K562 (cell line): ENCODE data around the gene NT5C3B. TPM values are rescaled to one million over a fixed set of nuclear protein-coding genes. Genes with fewer than 3 reads are reported as not detected.

Source experiments
- AFF4 ChIP-seq: sonication (generic); formaldehyde crosslinking; IDR thresholded peaks from 2 replicates; pipeline ENCODE4 v1.8.0; 2023; ENCODE audit warnings: mild to moderate bottlenecking, missing genetic modification reagents
- ARID1B ChIP-seq: fragments of 450-650 bp; IDR thresholded peaks from 2 replicates; pipeline ENCODE4 v1.6.1; 2016; ENCODE audit warnings: antibody characterized with exemption, mild to moderate bottlenecking, inconsistent platforms
- HEY1 ChIP-seq: fragments of 250-450 bp; sonication (Bioruptor Pico); IDR thresholded peaks from 2 replicates; pipeline ENCODE4 v1.5.0; 2020; ENCODE audit warnings: mild to moderate bottlenecking, moderate library complexity, borderline replicate concordance
- KLF13 ChIP-seq: fragments of 450-650 bp; IDR thresholded peaks from 2 replicates; pipeline ENCODE4 v1.6.1; 2016; ENCODE audit warnings: missing genetic modification characterization, low read depth, mild to moderate bottlenecking, missing compliant biosample characterization, moderate library complexity, borderline replicate concordance
- MAFG ChIP-seq: fragments of 450-650 bp; conservative IDR thresholded peaks from 2 replicates; pipeline ENCODE4 v1.6.1; 2016; ENCODE audit warnings: missing genetic modification characterization, missing compliant biosample characterization
- MEF2D ChIP-seq: conservative IDR thresholded peaks from 2 replicates; pipeline ENCODE4 v1.6.1; 2016; ENCODE audit warnings: low read depth, missing genetic modification characterization, missing compliant biosample characterization
- MGA ChIP-seq: fragments of 450-650 bp; IDR thresholded peaks from 2 replicates; pipeline ENCODE4 v1.6.1; 2016; ENCODE audit warnings: mild to moderate bottlenecking, moderate library complexity
- MYNN ChIP-seq, 2 experiments: sonication (generic); formaldehyde crosslinking in 1 of 2; IDR thresholded peaks; 2 replicates each; pipeline versions ENCODE4 v1.5.0 to v1.6.1; 2016 to 2020; ENCODE audit warnings: antibody characterized with exemption in 1 of 2, missing genetic modification reagents in 1 of 2
- ZC3H4 ChIP-seq: sonication (generic); formaldehyde crosslinking; IDR thresholded peaks from 2 replicates; pipeline ENCODE4 v1.9.0; 2021; ENCODE audit warnings: missing genetic modification reagents, borderline replicate concordance
- ZNF175 ChIP-seq: fragments of 200-800 bp; sonication (Bioruptor generic); IDR thresholded peaks from 2 replicates; pipeline ENCODE4 v1.6.1; 2016; ENCODE audit warnings: low read depth, mild to moderate bottlenecking, missing genetic modification characterization, missing compliant biosample characterization
- polyA plus RNA-seq, 8 experiments: library from polyadenylated mRNA; depleted of rRNA in 4 of 8; stranded (reverse) in 5 of 8; unstranded in 3 of 8; fragments of >200 nt; fragmentation: Nextera tagmentation in 2 of 8; fragmentation: Illumina TruSeq in 1 of 8; extraction: Ambion mirVana in 2 of 8; extraction: Trizol in 1 of 8; gene quantifications; 2 replicates each; pipeline versions ENCODE4 v1.2.1 to v1.2.3, GENCODE V29; 2011 to 2014; ENCODE audit warnings: inconsistent platforms in 1 of 8, missing spikeins in 1 of 8
- total RNA-seq, 7 experiments: library from RNA; depleted of rRNA in 6 of 7; stranded (reverse); fragments of >200 nt in 6 of 7; fragmentation: Illumina TruSeq in 2 of 7; extraction: Trizol in 2 of 7; gene quantifications; 2 replicates each; pipeline versions ENCODE4 v1.2.1 to v1.2.3, GENCODE V29; 2011 to 2021; ENCODE audit warnings: low replicate concordance in 1 of 7

Gene NT5C3B
- total and polyA plus RNA-seq, 9 of the 15 experiments (the other 6 are each of a cell fraction or from before 2014, with no cell fraction given): 2.0 to 166 (median 85.0) TPM

GRCh38 chr17:41792845-41793783 lies 42.9 kb downstream of the NT5C3B start (continued):
- TF ChIP-seq MGA (no peak), MAFG (tag) (no peak), ZNF175 (peak; percentile 37; the same call in 1 of the 2 replicates), KLF13 (tag) (no peak; the same call in none of the 2 replicates), MYNN (IDR thresholded peaks at IDR 0.05) (peak; percentile 76), MYNN (CRISPR knock-in tag; IDR thresholded peaks at IDR 0.05) (no peak), ARID1B (peak; percentile 84), AFF4 (CRISPR knock-in tag) (no peak), MEF2D (tag) (peak; percentile 99), ZC3H4 (CRISPR knock-in tag) (no peak), HEY1 (CRISPR knock-in tag) (no peak)
